Fibroblast of the conjunctiva (primary cell): Measurements from ENCODE around the gene POLE.

ENCODE experiments used
- DNase-seq: peaks from one replicate; pipeline ENCODE4 v3.0.0-alpha.2; 2010; ENCODE audit warnings: low read depth

POLE gene

GRCh38 chr12:132593938-132594358 lies 93.2 kb downstream of the POLE start:
- peak; percentile 75 for DNase-seq

GRCh38 chr12:132593521-132593920 lies 93.6 kb downstream of the POLE start:
- no peak for DNase-seq

GRCh38 chr12:132593071-132593470 lies 94.1 kb downstream of the POLE start:
- no peak for DNase-seq

DNA sequence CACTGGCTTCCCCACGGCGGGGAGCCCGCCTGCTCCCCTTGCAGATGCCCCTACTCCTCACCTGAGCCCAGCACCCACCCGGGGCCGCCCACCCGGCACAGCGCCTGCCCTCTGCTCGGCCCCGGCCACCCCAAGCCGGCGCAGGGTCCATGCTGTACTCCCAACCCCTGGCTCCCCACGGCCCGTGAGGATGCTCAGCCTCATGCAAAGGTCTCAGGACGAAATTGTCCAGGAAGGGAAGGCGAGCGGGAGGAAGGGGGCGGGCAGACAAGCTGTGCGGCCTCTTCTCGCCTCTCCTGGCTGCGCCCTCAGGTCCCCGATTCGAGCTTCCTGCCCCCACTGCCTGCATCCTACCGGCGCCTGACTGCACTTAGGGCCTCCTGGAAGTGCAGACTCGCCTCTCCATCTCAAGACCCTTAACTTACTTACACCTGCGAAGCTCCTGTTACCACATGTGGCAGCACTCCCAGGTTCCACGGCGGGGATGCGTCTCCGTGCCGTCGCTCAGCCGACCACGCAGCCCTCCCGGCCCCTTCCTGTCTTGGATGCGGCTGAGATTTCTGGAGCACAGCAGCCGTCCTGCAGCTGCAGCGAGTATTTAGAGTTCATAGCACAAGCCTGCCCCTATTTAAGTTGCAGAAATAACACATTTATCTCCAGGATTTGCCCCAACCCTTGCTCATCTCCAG lies 94.7 kb downstream of the POLE start:
- no peak for DNase-seq

DNA sequence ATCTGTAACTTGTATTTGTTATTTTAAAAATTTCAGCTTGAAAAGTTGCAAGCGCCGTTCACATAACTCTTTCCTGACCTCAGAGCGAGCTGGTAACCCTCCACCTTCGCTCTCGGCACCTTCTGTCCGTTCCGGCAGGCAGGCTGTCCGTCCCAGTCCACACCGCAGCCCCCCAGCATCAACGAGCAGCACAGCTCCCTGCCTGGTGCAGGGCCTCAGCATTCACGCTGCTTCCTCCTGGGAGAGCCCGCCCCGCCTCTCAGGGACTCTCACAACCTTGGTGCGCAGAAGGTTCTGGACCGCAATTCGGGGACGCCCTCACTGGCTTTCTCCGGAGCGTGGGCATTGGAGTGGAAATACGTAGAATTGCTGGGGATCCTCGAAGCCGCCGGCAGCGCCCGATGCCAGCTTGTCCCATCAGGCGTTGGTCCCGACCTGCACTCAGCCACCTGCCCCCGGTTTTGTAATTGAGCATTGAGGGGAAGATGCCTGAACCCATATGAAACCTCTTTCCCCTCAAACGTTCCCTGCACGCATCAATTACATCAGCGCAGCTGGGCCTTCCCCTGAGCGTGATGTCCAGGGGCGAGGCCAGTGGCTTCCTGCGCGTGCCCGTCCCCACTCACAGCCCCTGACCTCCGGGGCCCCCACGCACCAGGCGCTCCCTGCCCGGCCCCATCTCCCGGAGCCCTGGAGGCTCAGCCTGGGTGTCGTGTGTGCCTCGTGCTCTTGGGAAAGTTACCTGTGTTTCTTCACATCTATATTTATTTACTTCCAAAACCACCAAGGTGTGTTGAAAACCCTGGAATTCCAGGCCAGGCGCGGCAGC lies 95.8 kb downstream of the POLE start:
- no peak for DNase-seq

DNA sequence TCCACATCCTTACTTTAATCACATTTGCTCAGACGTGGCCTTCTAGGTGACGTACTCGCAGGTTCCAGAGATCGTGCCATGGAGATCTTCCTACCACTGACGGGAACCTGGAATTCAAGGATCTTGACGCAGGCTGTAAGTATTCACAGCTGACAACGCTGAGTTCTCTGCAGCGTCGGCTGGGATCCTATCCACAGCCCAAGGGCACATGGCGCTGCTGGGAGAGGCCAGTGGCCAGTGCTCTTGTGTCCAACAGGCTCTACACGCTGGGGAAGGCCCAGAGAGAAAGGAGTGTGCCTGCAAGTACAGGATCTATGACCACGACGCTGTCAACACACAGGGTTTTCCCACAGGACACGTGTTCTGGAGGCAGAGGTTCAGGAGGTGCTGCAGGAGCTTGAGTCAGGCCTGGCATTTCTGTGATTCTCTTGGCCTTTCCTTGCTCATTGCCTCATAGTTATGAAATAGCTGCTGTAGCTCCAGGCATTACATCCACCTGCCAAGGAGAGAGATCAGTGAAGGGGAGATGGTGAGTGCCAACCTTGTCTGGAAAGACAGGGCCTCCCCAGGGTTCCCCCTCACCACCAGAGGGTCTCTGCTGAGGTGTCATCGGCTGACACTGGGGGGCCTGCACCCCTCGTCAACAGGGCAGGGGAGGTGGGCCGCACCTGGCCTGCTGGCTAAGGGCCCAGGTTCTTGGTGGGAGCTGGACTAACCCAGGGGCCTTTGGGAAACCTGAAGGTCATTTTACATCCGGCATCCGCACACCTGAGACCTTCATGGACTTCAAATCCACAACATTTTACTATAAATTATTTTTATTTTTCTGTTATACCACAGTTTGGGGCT lies 98.1 kb downstream of the POLE start:
- no peak for DNase-seq

- DNase-seq = no peak
Observed at GRCh38 chr12:132588319-132588718, 98.8 kb downstream of the POLE start.

GRCh38 chr12:132587781-132588180 lies 99.4 kb downstream of the POLE start:
- no peak for DNase-seq

DNA sequence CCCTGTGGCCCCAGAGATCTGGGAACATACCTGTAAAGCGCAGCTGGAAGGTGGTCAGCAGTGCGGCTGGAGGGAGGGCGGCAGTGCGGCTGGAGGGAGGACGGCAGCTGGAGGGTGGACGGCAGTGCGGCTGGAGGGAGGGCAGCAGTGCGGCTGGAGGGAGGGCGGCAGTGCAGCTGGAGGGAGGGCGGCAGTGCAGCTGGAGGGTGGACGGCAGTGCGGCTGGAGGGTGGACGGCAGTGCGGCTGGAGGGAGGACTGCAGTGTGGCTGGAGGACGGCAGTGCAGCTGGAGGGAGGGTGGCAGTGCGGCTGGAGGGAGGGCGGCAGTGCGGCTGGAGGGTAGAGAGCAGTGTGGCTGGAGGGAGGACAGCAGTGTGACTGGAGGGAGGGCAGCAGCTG lies 100.2 kb downstream of the POLE start:
- no peak for DNase-seq

DNA sequence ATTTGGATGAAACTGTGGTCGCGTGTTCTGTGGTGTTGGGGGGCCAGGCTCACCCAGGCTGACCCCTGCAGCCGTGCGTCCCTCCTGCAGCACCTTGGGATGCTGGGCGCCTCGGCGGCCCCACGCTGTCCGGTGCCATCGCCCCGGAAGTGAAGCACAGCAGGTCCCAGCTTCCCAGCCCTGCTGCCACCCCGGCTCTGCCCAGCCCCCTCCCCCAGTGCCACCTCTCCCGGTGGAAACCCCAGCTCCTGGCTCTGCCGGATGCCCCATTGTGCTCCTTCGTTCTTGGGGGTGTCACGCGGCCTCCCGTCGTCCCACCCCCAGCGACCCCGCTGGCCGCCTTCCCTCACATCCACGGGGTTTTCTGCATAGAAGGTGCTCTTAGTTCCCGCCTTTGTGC lies 102.0 kb downstream of the POLE start:
- no peak for DNase-seq

- DNase-seq = no peak
Observed at GRCh38 chr12:132584429-132584828, 102.7 kb downstream of the POLE start.

DNA sequence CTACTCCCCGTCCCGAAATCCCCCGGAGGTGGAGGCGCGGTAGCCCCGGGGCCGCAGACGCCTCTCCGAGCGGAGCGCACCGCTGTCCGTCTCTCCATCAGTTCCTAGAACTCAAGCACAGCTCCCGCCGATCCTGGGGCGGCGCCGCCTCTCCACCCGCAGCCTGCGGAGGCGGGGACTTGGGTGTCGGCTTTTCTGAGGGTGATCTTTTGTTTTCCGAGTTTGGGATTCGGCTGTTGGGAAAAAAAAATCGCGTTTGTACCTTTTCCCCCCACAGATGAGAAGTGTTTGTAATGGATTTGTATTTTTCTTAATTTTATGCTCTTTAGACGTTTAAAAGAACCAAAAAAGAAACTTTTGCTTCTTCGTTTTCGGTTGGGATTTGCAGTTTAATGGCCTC lies 103.4 kb downstream of the POLE start:
- no peak for DNase-seq

DNA sequence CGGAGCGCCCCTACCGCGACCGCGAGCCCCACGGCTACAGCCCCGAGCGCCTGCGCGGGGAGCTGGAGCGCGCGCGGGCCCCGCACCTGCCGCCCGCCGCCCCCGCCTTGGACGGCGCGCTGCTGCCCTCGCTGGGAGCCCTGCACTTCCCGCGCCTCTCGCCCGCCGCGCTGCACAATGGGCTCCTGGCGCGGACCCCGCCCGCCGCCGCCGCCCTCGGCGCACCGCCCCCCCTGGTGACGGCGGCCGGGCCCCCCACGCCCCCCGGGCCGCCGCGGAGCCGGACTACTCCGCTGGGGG lies 103.8 kb downstream of the POLE start:
- DNase-seq = no peak

DNA sequence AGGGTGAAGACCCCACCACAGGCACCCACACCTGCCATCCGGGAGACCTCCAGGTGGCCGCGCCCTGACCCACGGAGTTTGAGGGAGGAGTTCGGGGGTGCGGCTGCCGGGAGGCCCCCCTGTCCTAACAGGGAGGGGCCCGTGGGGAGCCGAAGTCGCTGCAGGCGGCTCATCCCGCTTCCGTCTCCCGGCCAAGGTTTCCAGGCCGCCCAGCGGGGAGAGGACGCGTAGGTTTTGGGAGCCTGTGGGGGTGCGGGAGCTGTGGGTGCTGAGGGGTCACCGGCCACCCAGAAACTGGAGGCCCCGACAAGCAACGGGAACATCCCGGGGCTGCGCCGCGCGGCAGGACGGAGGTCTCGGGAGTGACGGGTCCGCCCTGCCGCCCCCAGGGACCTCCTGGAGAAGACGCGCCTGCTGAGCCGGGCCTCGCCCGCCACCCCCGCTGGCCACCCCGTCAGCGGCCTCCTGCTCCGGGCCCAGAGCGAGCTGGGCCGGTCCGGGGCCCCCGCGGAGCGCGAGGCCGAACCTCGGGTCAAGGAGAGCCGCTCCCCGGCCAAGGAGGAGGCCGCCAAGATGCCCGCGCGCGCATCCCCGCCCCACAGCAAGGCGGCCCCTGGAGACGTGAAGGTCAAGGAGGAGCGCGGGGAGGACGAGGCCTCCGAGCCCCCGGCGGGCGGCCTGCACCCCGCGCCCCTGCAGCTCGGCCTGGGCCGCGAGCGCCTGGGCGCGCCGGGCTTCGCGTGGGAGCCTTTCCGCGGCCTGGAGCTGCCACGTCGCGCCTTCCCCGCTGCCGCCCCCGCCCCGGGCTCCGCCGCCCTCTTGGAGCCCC lies 104.3 kb downstream of the POLE start:
- no peak for DNase-seq

GRCh38 chr12:132582058-132582420 lies 105.1 kb downstream of the POLE start:
- DNase-seq = no peak

- no peak for DNase-seq
Observed at GRCh38 chr12:132581348-132582057, 105.6 kb downstream of the POLE start.

DNA sequence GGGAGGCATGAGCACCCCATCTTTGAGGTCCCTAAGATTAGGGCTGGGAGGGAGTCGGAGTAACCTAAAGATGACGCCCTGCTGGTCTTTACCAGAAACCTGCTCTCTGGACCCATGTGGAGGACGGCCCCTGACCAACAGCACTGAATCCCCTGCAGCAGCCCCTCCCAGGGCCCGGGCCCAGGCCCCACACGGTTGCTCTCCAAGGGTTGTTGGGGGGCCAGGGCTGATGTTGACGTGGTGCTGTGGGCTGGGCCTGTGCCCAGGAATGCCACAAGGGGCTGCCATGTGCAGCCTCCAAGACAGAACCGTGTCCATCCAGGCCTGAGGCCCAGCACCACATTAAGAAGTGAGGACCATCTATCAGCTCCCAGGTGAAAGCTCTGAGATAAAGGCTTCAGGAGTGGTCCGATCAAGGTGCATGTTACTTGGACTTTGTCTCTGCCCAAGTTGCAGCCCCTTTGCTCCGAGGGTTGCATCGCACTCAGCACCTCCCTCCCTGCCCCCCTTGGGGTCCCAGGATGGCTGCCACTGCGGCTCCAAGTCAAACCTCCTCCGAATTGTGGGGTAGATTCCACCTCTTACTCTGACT lies 106.3 kb downstream of the POLE start:
- no peak for DNase-seq

DNA sequence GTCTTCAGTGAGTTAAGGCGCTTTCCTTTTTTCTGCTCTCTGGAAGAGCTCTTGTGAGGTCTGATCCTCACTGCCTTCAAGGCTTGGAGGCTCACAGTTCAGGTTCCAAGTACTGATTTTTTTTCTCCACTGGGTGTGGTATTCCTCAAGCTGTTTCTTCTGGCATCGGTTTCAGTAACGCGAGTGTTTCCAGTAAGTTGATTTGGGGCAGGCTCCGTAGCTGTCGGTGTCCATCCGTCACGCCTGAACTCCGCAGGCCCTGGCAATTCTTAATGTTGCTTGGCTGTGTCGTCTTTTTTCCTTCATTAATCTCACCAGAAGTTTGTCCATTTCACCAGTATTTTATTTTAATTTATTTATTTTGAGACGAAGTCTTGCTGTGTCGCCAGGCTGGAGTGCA lies 107.4 kb downstream of the POLE start:
- no peak for DNase-seq

DNA sequence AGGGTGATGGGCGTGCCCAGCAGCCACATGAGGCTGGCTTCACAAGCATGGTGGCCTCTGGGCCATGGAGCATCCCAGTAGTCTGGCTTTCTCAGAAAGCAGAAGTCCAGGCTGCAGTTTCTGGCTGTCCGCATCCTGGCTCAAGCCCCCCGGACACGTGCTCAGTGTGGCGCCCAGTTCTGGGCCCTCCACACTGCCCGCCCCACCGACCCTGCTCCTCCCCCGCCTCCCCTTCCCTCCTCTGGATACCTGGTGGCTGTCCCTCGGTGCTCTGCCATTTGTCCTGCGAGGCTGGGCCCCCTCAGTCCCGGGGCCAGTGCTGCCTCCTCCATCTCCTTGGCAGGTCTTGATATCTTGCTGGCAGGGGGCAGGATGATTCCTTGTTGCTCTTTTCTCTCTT lies 108.3 kb downstream of the POLE start:
- DNase-seq = no peak

GRCh38 chr12:132578118-132578517 lies 109.0 kb downstream of the POLE start:
- no peak for DNase-seq
